GM10266 (cell line): Measurements from ENCODE around the gene TRIAP1.

ENCODE experiments used
- DNase-seq: peaks from one replicate; pipeline ENCODE4 v3.0.0; 2012; ENCODE audit errors: extremely low spot score
- TF ChIP-seq, protein P1 (sequence below): IDR thresholded peaks from 2 replicates; pipeline ENCODE4 v1.5.1; 2012; ENCODE audit warnings: mild to moderate bottlenecking, low read depth; ENCODE audit not compliant: control insufficient read depth, insufficient read depth; ENCODE audit errors: missing control alignments

TRIAP1 gene

DNA sequence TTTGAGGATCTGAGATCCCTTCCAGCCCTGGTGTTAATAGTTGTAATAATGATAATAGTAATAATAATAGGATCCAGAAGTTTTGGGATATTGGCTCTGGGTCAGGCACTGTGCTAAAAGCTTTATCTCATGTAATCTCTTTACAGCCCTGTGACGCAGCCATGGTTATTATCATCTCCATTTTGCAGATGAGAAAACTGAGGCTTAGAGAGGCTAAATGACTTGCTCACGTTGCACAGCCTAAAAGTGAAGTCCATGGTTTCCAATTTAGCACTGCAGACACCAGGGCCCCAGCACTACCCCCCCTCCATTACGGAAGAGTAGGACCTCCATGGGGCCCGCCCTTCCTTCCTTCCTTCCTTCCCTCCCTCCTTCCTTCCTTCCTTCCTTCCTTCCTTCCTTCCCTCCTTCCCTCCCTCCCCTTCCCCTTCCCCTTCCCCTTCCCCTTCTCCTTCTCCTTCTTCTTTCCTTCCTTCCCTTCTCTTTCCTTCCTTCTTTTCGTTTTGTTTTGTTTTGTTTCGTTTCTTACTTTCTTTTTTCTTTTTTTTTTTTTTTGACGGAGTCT, 23.2 kb downstream of the TRIAP1 start:
- no peak for DNase-seq
- TF ChIP-seq, protein P1, sequence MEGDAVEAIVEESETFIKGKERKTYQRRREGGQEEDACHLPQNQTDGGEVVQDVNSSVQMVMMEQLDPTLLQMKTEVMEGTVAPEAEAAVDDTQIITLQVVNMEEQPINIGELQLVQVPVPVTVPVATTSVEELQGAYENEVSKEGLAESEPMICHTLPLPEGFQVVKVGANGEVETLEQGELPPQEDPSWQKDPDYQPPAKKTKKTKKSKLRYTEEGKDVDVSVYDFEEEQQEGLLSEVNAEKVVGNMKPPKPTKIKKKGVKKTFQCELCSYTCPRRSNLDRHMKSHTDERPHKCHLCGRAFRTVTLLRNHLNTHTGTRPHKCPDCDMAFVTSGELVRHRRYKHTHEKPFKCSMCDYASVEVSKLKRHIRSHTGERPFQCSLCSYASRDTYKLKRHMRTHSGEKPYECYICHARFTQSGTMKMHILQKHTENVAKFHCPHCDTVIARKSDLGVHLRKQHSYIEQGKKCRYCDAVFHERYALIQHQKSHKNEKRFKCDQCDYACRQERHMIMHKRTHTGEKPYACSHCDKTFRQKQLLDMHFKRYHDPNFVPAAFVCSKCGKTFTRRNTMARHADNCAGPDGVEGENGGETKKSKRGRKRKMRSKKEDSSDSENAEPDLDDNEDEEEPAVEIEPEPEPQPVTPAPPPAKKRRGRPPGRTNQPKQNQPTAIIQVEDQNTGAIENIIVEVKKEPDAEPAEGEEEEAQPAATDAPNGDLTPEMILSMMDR: no peak

DNA sequence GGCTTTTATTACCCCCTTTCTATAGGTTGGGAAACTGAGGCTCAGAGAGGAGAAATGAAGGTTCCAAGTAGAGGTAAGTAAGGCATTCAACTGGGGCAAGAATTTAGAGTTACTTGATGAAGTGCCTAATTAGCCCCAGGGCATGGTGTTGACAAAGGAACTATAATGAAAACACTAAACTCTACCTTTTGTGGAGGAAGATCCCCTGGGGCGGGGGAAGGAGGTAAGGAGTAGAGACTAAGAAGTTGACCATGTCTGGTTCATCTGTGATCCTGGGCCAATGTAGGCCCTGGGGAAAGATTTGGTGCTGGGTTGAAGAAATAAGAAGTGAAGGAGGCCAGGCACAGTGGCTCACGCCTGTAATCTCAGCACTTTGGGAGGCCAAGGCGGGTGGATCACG, 24.5 kb downstream of the TRIAP1 start:
- no peak for DNase-seq
- TF ChIP-seq, protein P1: no peak

DNA sequence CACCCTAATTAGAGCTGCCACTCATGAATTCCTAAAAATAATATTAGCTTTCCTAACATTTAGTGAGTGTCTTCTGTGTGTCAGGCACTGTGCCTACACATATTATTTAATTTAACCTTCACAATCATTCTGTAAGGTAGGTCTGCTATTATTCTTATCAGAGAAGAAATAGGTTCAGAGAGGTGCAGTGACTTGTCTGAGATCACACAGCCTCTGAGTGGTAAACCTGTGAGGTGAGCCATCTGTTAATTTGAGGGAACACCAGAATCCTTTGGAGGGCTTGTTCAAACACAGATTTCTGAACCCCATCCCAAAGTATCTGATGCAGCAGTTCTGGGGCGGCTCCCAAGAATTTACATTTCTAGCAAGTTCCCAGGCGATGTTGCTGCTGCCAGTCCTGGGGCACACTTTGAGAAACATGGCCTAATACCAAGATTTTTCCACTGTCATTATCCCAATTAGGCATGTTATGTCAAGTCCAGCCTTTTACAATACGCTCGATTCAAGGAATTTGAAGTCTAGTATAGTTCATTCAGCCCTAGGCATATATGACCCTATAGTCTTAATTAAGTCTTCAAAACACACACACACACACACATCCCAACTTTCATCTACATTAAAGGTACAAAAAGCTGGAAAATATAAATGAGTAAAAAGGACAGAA, 28.1 kb downstream of the TRIAP1 start:
- DNase-seq: no peak
- TF ChIP-seq, protein P1: no peak

DNA sequence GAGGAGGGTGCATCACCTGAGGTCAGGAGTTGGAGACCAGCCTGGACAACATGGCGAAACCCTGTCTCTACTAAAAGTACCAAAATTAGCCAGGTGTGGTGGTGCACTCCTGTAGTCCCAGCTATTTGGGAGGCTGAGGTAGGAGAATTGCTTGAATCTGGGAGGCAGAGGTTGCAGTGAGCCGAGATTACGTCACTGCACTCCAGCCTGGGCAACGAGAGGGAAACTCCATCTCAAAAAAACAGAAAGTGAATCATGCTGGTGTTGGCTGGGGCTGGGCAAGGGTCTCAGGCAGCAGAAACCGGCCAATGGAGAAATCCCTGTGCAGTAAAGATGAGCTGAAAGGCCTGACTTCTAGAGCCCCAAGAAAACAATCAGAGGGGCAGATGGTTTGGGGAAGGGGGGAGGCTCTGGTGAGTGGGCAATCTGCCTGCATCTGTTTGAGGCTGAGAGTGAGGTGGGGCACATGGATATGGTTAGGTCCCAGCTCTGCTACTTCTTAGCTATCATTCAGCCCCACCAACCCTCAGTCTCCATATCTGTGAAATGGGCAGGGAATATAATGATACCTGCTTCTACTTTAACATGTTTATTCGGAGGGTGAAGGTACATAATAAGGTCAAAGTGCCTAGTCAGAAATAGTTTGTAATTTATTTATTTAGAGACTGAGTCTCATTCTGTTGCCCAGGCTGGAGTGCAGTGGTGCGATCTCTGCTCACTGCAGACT, 29.5 kb downstream of the TRIAP1 start:
- no peak for DNase-seq

DNA sequence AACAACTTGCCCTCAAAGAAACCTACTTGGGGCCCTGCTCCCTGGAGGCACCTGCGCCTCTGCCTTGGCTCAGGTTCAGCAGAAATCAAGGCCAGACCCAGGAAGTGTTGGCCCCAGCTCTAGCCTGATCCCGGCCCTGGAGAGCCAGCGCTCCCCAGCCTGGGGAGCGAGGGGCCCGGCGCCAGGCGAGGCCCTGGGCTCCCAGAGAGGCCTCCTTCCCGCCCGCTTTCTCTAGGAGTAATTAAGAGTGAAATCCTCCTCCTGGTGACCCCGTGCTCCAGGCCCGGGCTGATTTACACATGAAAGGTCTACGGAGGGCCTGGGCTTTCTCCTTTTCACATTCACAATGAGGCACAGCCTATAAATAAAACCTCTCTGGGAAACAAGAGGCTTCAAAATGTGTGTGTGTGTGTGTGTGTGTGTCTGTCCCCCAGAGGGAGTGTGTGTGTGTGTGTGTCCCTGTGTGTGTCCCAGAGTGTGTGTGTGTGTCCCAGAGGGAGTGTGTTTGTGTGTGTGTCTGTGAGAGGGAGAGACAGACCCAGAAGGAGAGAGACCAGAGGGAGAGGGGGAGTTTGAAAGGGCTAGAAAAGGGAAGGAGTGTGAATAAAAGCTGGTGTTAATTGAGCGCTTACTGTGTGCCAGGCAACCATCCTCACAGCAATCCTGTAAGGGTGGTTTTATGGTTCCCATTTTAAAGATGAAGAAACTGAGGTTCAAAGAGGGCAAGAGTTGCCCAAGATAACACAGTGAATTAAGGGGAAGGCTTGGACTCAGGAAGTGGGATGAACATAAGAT, 32.1 kb downstream of the TRIAP1 start:
- TF ChIP-seq, protein P1: no peak
- DNase-seq: no peak

More for the DNA sequence above, 29.5 kb downstream of the TRIAP1 start:
- TF ChIP-seq, protein P1: no peak

DNA sequence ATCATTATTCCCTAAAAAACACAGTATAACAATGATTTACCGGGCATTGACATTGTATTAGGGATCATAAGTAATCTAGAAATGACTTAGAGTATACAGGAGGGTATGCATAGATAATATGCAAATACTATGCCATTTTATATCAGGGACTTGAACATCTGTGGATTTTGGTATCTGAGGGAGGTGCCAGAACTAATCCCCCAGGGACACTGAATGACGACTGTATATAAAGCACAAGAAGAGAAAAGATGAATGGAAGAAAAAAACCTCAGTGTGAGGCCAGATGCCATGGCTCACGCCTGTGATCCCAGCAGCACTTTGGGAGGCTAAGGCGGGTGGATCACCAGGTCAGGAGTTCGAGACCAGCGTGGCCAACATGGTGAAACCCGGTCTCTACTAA, 33.8 kb downstream of the TRIAP1 start:
- TF ChIP-seq, protein P1: no peak
- no peak for DNase-seq
